H7 (cell line): ENCODE data around the gene MMRN1. TPM values are rescaled to one million over a fixed set of nuclear protein-coding genes. Genes with fewer than 3 reads are reported as not detected.
"Not testable (repeated sequence)": the region's sequence is repeated elsewhere in the genome, so short reads cannot be mapped to it uniquely, and the experiment has no call there.

Source experiments
- DNase-seq: peaks from one replicate; pipeline ENCODE4 v3.0.0; 2012
- H3K27me3 ChIP-seq: 2 replicates; pipeline ENCODE4 v1.6.0; 2011; ENCODE audit warnings: mild to moderate bottlenecking, low read length; ENCODE audit not compliant: control insufficient read depth, insufficient read depth
- H3K36me3 ChIP-seq: replicated peaks from 2 replicates; pipeline ENCODE4 v1.5.1; 2011; ENCODE audit warnings: low read length; ENCODE audit not compliant: control insufficient read depth, insufficient read depth
- H3K4me3 ChIP-seq: 2 replicates; pipeline ENCODE4 v1.5.1; 2011; ENCODE audit warnings: low read depth, mild to moderate bottlenecking, control low read depth, low read length, moderate library complexity; ENCODE audit not compliant: insufficient read depth
- total RNA-seq: library from RNA; depleted of rRNA; stranded (reverse); fragments of >200 nt; shearing (Covaris generic); gene quantifications from 2 replicates; pipeline ENCODE4 v1.2.3, GENCODE V29; 2014

MMRN1 gene
- total RNA-seq, 1 experiment from 2014 or later: 0.03 TPM

DNA sequence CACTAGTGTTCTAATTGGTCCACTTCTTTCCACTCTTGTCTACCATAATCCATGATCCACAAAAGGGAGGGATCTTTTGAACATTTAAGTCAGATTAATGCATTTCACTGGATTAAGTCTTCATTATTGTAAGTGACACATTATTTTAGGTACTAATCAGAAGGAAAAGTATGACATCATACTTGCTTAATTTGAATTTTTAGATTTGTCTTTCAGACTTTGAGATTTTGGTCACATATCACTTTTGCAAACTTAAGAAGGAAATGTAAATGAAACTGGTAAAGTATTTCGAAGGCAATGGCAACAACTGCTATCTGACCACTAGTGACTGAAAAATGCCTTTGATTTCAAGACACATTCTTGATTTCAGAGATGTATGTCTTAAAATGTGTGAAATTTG, 5.2 kb downstream of the MMRN1 start:
- H3K4me3 ChIP-seq: no peak overlapping the region
- no peak for DNase-seq
- no peaks in the 10 kb centered on the region for H3K36me3 ChIP-seq
- no peaks in the 10 kb centered on the region for H3K27me3 ChIP-seq

DNA sequence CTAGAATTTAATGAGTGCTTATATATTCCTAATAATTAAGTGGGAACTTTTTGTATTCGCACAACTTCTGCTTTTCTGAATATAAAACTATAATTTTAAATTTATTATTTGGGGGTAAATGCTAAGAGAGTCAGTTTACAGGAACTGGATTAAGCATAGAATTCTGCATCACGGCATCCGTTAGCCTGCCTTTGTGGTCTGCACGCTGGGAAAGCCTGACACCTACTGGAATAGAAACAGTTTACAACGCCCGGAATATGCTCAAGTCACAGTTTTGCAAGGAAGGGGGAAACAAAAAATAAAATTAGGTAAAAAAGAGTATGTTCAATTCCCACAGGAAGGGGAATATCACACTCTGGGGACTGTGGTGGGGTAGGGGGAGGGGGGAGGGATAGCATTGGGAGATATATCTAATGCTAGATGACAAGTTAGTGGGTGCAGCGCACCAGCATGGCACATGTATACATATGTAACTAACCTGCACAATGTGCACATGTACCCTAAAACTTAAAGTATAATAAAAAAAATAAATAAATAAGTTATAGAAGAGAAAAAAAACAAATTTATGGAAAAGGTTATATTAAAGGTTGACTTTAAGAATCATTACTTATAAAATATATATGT, 7.3 kb downstream of the MMRN1 start:
- DNase-seq: peak; percentile 1

DNA sequence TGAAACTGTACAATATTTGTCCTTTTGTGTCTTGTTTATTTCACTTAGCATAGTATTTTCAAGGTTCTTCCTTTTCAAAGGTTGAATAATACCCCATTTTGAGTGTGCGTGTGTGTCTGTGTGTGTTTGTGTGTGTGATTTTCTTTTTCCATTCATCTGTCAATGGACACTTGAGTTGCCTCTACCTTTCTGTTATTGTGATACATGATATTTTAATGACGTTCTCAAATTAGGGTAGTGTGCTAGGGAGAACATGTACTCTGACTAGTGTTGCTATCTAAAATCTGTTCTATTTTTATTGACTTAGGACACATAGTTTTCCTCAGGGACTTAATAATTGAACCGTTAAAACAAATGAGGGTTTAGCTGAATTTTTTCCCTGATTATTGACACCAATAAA, 9.9 kb downstream of the MMRN1 start:
- Histone ChIP-seq H3K27me3 (no peaks in the 10 kb centered on the region), H3K36me3 (no peaks in the 10 kb centered on the region), H3K4me3 (no peak overlapping the region)
- no peak for DNase-seq

More for the DNA sequence above, 7.3 kb downstream of the MMRN1 start:
- not testable (repeated sequence) for H3K36me3 ChIP-seq, H3K4me3 ChIP-seq, H3K27me3 ChIP-seq

DNA sequence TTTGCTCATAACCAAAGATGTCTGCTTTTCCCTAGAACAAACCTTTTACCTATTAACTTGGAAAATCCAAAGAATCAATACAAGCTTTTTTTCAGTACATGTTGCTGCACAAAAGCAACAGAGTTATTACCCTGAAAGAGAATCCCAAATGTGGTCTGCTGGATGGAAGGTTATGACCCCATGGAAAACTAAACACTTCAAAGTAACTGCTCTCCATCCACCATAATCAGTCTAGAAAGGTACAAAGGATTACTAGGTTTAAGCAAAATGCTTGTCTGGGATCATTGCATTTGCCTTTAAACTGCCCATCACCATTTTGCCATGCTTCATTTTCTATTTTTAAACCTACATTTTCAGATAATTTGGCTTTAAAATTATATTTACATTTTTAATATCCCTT, 11.7 kb downstream of the MMRN1 start:
- DNase-seq: no peak
- Histone ChIP-seq H3K4me3 (no peak overlapping the region), H3K36me3 (no peaks in the 10 kb centered on the region)

DNA sequence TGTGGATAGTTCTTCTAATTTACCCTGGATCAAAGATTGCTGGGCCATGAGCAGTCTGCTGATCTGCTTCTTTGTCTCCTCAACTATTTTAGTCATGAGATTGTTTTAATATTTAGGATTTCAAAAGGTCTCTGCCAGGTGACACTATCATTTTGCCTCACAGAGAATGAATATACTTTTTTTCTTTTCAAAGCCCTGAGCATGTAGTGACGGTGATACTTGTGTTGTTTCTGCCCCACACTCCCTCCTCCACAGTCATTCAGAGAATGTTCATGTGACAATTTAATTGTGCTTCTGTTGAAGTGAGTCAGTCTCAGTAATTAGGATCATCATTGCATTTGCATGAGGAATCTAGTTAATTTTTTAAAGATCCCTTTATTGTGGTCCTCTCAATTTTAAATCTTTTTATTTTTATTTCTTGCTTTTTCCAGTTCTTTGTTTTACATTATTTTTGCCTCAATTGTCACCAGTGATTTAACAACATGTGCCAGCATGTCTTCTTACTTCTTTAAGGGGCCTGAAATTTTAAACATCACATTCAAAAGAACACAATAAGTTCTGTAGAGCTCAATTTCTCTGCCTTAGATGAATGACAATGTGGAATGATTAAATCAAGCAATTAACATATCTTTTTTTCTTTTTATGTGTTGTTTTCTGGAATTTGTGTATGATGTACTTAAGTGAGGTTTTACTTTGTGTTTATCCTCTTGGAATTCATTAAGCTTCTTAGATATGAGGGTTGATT, 12.3 kb downstream of the MMRN1 start:
- no peak for DNase-seq
- Histone ChIP-seq H3K4me3 (no peak overlapping the region), H3K27me3 (no peaks in the 10 kb centered on the region), H3K36me3 (no peaks in the 10 kb centered on the region)

More for the DNA sequence above, 11.7 kb downstream of the MMRN1 start:
- no peaks in the 10 kb centered on the region for H3K27me3 ChIP-seq

DNA sequence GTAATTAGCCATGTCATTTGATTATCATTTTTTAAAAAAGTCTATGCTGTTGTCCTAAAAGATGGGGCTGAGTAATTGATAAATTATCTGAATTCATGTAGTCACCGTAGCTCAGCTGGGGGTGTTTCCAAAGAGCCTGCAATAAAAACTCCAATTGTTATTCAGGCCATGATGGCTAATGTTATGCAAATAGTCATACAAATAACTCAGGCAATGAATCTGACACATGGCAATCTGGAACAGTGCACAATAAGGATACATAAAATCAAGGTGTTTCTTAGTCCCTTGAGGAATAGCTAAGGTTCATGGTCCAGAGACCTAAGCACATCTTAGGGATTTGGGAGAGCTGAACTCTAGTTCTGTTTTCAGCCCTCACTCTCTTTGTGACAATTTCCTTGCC, 15.2 kb downstream of the MMRN1 start:
- no peaks in the 10 kb centered on the region for H3K36me3 ChIP-seq
- H3K4me3 ChIP-seq: no peak overlapping the region
- no peaks in the 10 kb centered on the region for H3K27me3 ChIP-seq
- no peak for DNase-seq

DNA sequence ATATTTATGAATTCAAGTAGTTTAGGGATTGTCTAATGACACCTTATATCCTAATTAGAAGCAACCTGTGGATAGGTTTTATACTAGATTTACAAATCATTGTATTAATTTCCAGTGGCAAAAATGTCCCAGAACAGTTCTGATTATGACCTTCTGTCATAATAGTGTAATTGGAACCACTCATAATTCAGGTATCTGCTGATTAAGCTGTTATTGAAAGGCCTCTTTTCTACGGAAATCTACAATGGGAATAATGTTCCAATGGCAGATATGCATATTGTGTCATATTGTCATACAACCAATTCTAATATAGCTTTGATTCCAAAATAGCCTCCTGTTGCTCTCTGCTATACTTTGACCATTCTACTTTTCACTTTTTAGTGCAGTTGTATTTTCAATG, 19.0 kb downstream of the MMRN1 start:
- Histone ChIP-seq H3K4me3 (no peak overlapping the region), H3K36me3 (no peaks in the 10 kb centered on the region), H3K27me3 (no peaks in the 10 kb centered on the region)
- no peak for DNase-seq

DNA sequence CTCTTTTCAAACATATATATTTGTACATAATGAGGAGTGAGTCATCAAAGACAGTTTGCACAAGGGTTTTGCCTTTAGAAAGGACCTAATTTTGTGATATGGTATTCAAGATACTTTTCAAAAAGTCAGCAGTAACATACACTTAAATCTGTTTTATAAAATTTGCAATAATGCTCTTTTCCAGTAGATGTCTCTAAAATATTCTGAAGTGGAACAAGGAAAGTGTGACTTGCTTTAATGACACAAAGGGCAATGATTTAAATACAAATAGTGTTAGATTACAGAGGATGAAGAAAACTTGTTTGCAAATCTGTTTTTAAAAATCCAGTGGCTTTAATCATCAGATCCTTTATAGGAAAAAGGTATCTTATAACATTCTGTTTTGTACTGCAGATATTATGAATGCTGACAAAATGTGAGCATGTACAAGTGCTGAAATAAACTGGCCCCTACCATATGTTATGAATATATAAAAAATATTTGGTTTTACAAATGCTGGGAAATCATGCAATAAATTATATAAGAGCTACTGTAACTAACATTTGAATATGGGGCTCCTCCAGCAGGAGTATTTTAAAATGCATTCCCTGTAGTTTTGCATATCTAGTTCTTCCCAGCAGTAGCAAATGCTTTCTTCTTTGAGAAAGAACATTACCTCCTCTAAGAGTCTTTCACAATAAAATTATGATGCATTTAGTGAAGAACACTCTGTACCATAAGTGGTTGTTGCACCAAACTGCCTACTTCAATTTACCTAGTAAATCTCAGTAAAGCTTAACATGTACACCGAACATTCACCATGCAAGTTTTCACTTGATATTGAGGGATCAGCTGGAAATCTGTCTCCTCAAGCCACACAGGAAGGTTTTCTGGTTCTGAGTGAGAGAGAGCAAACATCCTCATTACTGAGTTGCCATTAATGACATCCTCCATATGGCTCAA, 20.2 kb downstream of the MMRN1 start:
- H3K27me3 ChIP-seq: no peaks in the 10 kb centered on the region
- no peak overlapping the region for H3K4me3 ChIP-seq
- DNase-seq: no peak
- H3K36me3 ChIP-seq: no peaks in the 10 kb centered on the region

DNA sequence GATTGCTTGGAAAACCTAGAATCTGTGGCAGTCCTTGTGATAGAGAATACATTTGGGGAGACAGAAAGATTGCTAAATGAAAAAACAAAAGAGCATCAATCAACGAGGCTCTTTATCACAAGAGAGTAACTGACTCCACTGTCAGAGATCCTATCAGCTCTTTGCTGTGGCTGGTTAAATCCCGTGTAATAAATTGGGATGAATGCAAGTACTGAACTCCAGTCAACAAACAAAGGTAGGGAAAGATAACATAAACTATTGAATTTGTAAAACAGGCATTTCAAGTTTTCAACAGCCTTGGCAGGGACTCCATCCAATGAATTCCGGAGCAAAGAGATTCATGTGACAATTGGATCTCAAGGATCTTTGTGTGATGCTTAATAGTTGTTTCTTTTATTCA, 21.3 kb downstream of the MMRN1 start:
- Histone ChIP-seq H3K36me3 (no peaks in the 10 kb centered on the region), H3K27me3 (no peaks in the 10 kb centered on the region), H3K4me3 (no peak overlapping the region)
- no peak for DNase-seq

DNA sequence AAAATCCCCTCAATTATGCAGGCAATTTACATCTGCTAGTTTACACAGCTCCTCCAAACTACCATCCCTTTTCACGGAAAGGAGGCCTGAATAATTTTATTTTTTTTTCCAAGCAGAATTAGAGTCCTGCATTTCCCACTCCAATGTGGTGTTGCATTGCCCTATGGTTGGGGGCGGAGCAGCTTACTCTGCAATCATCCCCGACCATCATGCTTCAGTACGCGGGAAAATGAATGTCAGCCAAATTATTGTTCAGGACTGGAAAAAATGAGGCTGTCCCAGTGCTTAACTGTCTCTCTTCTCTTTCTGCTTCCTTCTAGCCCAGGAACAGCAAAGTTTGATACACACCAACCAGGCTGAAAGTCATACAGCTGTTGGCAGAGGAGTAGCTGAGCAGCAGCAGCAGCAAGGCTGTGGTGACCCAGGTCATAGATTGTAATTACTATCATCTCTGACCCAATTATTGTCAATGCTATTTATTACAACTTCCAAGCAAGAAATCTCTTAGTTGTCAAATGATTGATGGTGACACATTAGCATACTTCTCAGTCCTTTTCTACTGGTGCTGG, 28.3 kb downstream of the MMRN1 start:
- no peaks in the 10 kb centered on the region for H3K36me3 ChIP-seq
- DNase-seq: no peak
- H3K27me3 ChIP-seq: no peaks in the 10 kb centered on the region
- no peak overlapping the region for H3K4me3 ChIP-seq

DNA sequence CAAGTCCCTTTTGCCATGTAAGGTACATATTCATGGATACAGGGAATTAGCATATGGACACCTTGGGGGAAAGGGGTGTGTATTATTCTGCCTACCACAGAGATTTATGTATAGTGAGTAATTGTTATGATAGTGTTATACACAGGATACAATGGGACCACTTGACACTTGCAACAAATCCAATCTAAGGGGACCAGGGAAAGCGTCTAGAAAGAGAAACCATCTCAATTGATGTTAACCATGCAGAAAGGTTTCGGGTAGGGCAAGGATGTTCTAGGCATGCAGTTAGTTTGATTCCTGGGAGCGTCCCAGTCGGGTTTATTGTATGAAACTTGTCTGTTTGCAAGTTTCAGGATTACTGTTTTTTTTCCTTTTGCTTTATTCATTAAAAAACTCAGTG, 34.2 kb downstream of the MMRN1 start:
- DNase-seq: no peak
- Histone ChIP-seq H3K4me3 (no peak overlapping the region), H3K27me3 (no peaks in the 10 kb centered on the region), H3K36me3 (no peaks in the 10 kb centered on the region)

DNA sequence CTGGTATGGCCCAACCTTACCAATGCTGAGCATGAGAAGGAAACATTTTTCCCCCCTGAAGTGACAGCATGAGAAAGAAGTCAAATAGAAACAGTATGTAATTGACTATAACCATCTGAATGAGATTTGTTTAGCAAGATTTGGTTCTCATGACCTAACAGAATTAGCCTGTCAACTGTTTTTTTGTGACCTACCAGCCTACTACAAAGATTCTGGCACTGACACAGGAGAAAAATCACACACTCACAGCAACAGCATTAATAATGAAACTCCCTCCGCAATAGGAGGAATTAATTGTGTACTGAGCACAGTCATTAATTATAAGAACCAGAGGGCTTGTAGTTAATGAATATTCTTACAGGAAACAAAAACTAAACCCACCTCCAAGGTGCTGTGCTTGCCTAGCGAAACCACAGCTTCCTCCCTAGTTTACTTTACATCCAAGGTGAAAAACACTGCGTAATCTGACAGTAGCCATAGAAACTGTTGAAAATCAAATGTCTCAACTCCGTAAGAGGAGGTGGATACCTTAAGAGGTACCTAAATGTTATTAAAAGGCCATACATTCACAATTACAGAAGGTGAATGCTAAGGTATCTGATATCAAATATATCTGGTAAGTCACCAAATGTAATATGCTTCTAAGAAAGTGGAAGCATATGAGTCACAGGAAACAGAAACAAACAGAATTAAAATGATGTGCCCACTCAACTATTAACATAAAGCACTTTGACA, 34.9 kb downstream of the MMRN1 start:
- H3K27me3 ChIP-seq: no peaks in the 10 kb centered on the region
- DNase-seq: no peak
- no peak overlapping the region for H3K4me3 ChIP-seq
- H3K36me3 ChIP-seq: no peaks in the 10 kb centered on the region

DNA sequence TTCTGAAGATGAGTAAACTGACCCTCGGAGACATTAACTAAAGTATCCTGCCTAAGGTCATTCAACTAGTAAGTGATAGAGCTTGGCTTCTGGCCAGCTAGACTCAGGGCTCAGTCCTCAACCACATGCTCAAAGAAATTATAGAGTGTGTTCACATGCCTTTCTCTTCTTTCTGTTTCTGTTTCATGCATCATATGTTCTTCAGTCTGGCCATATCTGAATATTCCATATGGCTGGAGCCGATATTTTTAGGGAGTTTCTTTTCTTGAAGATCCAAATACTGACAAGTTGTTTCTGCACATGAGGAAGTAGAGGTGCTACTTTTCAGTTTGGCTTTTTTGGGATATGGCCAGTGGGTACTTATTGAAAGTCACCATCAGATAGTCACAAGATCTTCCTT, 44.9 kb downstream of the MMRN1 start:
- H3K4me3 ChIP-seq: no peak overlapping the region
- no peaks in the 10 kb centered on the region for H3K27me3 ChIP-seq
- no peak for DNase-seq
- H3K36me3 ChIP-seq: no peaks in the 10 kb centered on the region

DNA sequence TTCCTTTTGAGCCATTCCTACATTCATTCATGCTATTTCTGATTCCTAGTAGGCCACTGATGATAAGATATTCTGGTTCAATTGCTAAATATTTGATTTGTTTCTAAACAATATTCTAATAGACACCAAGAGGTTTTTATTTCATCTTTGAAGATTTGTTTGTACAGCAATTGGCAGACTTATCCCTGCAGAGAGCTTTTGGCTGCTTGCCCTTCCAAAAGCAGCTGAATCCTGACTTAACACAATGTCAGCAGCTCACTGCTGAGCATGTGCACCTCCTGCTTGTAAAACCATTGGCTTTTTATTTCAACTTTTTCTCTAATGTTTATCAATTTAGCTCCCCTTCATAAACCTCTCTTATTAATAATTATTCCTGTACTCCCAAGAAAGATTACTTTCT, 45.3 kb downstream of the MMRN1 start:
- no peak overlapping the region for H3K4me3 ChIP-seq
- no peaks in the 10 kb centered on the region for H3K36me3 ChIP-seq
- H3K27me3 ChIP-seq: no peaks in the 10 kb centered on the region
- no peak for DNase-seq
